Suprapubic skin (tissue), 4 donors: Measurements from ENCODE around the gene SEMA3A. TPM values are rescaled to one million over a fixed set of nuclear protein-coding genes. Genes with fewer than 3 reads are reported as not detected.

ENCODE experiments used
- DNase-seq, 2 donors: peaks; one replicate each; pipeline ENCODE4 v3.0.0-alpha.2; 2019; ENCODE audit warnings: low spot score in 2 of 2
- H3K27ac ChIP-seq: fragments of 200-600 bp; sonication (generic); one replicate; pipeline ENCODE4 v1.5.1; 2019
- H3K27me3 ChIP-seq: fragments of 200-600 bp; sonication (generic); one replicate; pipeline ENCODE4 v1.5.1; 2019
- H3K36me3 ChIP-seq: fragments of 200-600 bp; sonication (generic); one replicate; pipeline ENCODE4 v1.5.1; 2019
- H3K4me1 ChIP-seq: fragments of 200-600 bp; sonication (generic); one replicate; pipeline ENCODE4 v1.5.1; 2019
- H3K4me3 ChIP-seq: fragments of 200-600 bp; sonication (generic); one replicate; pipeline ENCODE4 v1.5.1; 2019; ENCODE audit warnings: mild to moderate bottlenecking
- H3K9me3 ChIP-seq: fragments of 200-600 bp; sonication (generic); one replicate; pipeline ENCODE4 v1.5.1; 2019
- EP300 ChIP-seq: sonication (generic); formaldehyde crosslinking; IDR thresholded peaks from one replicate; pipeline ENCODE4 v1.6.1; 2017; ENCODE audit warnings: antibody characterized with exemption
- POLR2A ChIP-seq, 2 donors: fragments of 450-650 bp; IDR thresholded peaks; one replicate each; pipeline ENCODE4 v1.6.1; 2017; ENCODE audit warnings: antibody characterized with exemption in 2 of 2, mild to moderate bottlenecking in 2 of 2, moderate library complexity in 2 of 2
- POLR2AphosphoS5 ChIP-seq, 3 donors: sonication (generic); formaldehyde crosslinking; IDR thresholded peaks; one replicate each; pipeline ENCODE4 v1.6.1; 2017; ENCODE audit warnings: antibody characterized with exemption in 3 of 3
- WGBS: methylation state at CpG from one replicate; pipeline ENCODE4 v1.1.5; 2018; 5-methylcytosine and 5-hydroxymethylcytosine counted together
- total RNA-seq, 4 donors: library from RNA; depleted of rRNA; stranded (reverse); fragments of >200 nt; gene quantifications; one replicate each; pipeline ENCODE4 v1.1.0, GENCODE V29; 2016
- TF ChIP-seq, protein P1 (sequence below), 2 donors: fragments of 200-600 bp in 1 of 2; fragments of 450-650 bp in 1 of 2; sonication (generic) in 1 of 2; IDR thresholded peaks; one replicate each; pipeline ENCODE4 v1.5.1; 2016 to 2019; ENCODE audit warnings: antibody characterized with exemption in 2 of 2, mild to moderate bottlenecking in 1 of 2, moderate library complexity in 1 of 2

SEMA3A gene
- total RNA-seq, 4 donors from 2014 or later: 1.1 to 7.3 (median 3.2) TPM

DNA sequence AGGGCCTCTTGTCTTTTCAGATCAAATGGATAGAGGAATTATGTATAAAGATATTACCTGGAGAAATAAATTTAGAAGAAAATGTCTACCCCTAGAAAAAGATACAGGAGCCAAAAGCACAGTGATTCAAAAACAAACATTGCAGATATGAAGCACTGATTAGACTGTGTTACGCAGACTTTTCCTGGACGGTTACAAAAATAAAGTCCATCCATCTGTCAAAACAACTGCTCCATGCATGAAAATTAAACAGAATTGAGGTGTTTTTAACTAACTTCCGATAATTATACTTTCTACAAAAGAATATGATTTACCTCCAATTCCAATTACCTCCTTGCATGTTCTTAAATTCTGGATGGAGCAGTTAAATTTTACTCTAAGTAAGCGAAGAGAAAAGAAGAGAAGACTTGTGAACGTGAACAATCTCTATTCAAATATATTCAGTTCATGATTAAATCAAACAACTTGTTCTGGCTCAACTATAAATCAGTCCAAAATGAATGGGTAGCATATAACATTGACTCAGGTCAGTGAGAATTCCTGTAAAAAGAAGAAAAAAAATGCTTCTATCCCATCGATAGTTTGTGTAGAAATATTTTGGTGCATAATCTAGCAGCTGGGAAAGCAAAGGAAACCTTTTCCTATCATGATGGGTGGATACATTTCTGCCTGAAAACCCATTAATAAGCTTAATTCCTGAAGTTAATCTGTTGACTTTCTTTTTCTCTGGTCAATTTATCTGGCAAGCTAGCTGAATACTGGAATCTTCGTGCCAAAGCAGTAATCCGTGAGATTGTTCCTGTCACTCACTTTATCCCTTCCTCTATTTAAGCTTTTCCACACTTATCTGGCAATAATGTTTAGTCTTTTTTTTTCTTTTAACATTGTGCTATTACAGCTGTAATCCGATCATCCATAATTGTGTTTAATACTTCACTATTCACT, 80.4 kb downstream of the SEMA3A start:
- no peak overlapping the region for H3K27ac ChIP-seq
- WGBS: 81% methylated on average over 9 of the region's 9 CpGs
- no peaks in the 10 kb centered on the region for H3K27me3 ChIP-seq
- no peaks in the 10 kb centered on the region for H3K9me3 ChIP-seq
- no peaks in the 10 kb centered on the region for H3K36me3 ChIP-seq
- peaks cover 9% of the 10 kb centered on the region for H3K4me1 ChIP-seq
- no peak overlapping the region for H3K4me3 ChIP-seq
- no peak for TF ChIP-seq POLR2AphosphoS5 (IDR thresholded peaks at IDR 0.05)
- TF ChIP-seq EP300: no peak
- TF ChIP-seq, protein P1, sequence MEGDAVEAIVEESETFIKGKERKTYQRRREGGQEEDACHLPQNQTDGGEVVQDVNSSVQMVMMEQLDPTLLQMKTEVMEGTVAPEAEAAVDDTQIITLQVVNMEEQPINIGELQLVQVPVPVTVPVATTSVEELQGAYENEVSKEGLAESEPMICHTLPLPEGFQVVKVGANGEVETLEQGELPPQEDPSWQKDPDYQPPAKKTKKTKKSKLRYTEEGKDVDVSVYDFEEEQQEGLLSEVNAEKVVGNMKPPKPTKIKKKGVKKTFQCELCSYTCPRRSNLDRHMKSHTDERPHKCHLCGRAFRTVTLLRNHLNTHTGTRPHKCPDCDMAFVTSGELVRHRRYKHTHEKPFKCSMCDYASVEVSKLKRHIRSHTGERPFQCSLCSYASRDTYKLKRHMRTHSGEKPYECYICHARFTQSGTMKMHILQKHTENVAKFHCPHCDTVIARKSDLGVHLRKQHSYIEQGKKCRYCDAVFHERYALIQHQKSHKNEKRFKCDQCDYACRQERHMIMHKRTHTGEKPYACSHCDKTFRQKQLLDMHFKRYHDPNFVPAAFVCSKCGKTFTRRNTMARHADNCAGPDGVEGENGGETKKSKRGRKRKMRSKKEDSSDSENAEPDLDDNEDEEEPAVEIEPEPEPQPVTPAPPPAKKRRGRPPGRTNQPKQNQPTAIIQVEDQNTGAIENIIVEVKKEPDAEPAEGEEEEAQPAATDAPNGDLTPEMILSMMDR (IDR thresholded peaks at IDR 0.05): no peak
- no peak for TF ChIP-seq POLR2A (IDR thresholded peaks at IDR 0.05)
- DNase-seq: no peak

DNA sequence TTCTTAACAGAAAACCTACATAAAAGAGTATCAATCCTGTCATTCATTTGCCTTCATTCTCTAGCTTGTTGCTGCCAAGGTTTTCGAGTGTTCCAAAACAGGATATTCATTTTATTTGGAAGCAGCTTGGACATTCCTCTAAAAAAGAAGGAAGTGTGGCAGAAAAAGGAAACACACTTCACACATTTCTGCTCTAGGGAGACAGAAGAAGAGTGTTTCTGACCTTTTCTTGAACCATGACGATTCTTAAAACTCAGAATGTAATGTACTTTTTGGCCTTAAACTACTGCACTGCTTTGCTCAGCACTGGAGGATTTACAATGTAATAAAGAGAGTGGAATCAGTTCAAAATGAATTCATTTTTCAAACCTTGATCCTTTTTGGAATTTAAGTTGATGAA, 81.3 kb downstream of the SEMA3A start:
- DNase-seq: no peak
- H3K27ac ChIP-seq: no peak overlapping the region

DNA sequence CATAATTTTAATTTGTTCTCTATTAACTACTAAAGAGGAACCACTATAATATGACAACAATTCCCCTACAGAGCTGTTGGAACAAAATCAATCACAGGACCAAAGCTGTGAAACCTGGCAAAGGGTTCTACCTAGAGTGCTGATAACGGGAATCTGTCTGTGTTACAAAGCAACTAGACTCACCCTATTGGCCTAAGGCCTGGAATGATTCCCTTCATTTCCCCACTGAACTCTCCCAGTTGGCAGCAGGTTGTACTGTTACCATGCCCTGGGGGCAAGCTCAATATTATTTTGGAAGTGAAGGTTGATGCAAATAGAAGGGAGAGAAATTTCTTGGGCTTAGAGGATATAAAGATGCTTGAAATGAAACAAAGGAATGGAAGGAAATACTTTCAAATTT, 81.8 kb downstream of the SEMA3A start:
- no peak overlapping the region for H3K4me3 ChIP-seq
- H3K27ac ChIP-seq: no peak overlapping the region
- TF ChIP-seq POLR2AphosphoS5 (IDR thresholded peaks at IDR 0.05) (no peak), EP300 (no peak), POLR2A (IDR thresholded peaks at IDR 0.05) (no peak)
- TF ChIP-seq, protein P1 (IDR thresholded peaks at IDR 0.05): no peak
- no peak for DNase-seq
- no peaks in the 10 kb centered on the region for H3K36me3 ChIP-seq
- H3K27me3 ChIP-seq: no peaks in the 10 kb centered on the region
- peaks cover 9% of the 10 kb centered on the region for H3K4me1 ChIP-seq
- 24% methylated on average over 1 of the region's 1 CpG for WGBS
- H3K9me3 ChIP-seq: no peaks in the 10 kb centered on the region

More for the DNA sequence above, 81.3 kb downstream of the SEMA3A start:
- H3K27me3 ChIP-seq: no peaks in the 10 kb centered on the region
- 15% methylated on average over 2 of the region's 2 CpGs for WGBS
- no peak overlapping the region for H3K4me3 ChIP-seq
- H3K9me3 ChIP-seq: no peaks in the 10 kb centered on the region
- peaks cover 9% of the 10 kb centered on the region for H3K4me1 ChIP-seq
- no peaks in the 10 kb centered on the region for H3K36me3 ChIP-seq
- TF ChIP-seq POLR2AphosphoS5 (IDR thresholded peaks at IDR 0.05): no peak

DNA sequence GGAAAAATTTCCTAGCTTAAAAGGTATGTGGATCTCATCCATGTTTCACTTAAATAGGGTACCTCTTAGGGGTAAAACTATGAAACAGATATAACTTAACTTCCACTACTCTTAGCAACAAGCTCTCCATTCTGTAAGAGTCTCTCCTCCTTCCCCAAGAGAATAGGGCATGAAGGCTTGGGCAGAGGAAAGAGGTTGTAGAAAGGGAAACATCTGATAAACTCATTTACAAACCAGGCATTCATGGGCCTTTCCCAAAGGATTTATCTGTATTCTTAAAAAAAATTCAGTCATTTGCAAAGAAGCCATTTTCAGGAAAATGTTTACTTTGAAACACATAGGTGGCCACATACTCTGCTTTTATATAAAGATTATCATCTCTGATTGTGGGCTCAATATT, 82.7 kb downstream of the SEMA3A start:
- Histone ChIP-seq H3K36me3 (no peaks in the 10 kb centered on the region), H3K27ac (no peak overlapping the region), H3K4me3 (no peak overlapping the region), H3K27me3 (no peaks in the 10 kb centered on the region), H3K9me3 (no peaks in the 10 kb centered on the region), H3K4me1 (peaks cover 9% of the 10 kb centered on the region)
- no peak for DNase-seq
- no peak for TF ChIP-seq POLR2A (IDR thresholded peaks at IDR 0.05)
- TF ChIP-seq EP300: no peak

DNA sequence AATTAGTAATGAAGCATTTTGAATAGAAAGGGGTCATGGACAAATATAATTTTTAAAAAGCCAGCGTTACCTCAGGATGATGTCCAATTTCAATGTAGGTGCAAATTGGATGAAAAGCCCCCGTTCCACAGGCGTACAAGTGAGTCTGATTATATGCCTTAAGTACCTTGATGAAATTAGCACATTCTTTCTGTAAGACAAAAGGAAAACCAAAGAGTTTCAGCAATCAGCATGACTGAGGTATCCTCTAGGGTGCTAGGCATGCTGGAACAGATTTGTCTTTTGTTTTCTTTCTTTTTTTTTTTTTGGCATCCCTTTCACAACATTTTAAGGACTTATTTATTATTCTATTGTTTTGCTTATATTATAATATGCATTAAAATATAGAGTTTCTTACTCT, 84.2 kb downstream of the SEMA3A start:
- peaks cover 9% of the 10 kb centered on the region for H3K4me1 ChIP-seq
- TF ChIP-seq POLR2A (IDR thresholded peaks at IDR 0.05) (no peak), EP300 (no peak), POLR2AphosphoS5 (IDR thresholded peaks at IDR 0.05) (no peak)
- TF ChIP-seq, protein P1 (IDR thresholded peaks at IDR 0.05): no peak
- no peaks in the 10 kb centered on the region for H3K27me3 ChIP-seq
- no peaks in the 10 kb centered on the region for H3K36me3 ChIP-seq
- no peak overlapping the region for H3K27ac ChIP-seq
- H3K9me3 ChIP-seq: no peaks in the 10 kb centered on the region
- WGBS: 78% methylated on average over 3 of the region's 3 CpGs
- no peak for DNase-seq
- H3K4me3 ChIP-seq: no peak overlapping the region

DNA sequence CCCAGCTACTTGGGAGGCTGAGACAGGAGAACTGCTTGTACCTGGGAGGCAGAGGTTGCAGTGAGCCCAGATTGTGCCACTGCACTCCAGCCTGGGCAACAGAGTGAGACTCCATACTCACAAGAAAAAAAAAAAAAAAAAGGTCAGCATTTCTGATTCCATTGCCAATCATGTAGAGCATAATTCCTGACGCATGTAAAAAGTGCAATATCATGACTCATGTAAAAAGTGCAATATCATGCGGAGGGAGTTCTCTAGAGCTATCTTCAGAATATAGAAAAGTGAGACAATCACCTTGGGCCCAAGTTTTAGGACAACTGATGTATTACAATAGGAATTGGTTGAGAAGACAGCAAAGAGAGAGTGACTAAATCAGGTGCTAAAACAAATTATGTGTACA, 85.8 kb downstream of the SEMA3A start:
- H3K36me3 ChIP-seq: no peaks in the 10 kb centered on the region
- no peak overlapping the region for H3K27ac ChIP-seq
- H3K4me3 ChIP-seq: no peak overlapping the region
- WGBS: 67% methylated on average over 2 of the region's 2 CpGs
- TF ChIP-seq POLR2A (IDR thresholded peaks at IDR 0.05): no peak
- TF ChIP-seq POLR2AphosphoS5 (IDR thresholded peaks at IDR 0.05): no peak
- TF ChIP-seq, protein P1 (IDR thresholded peaks at IDR 0.05): no peak
- no peak for TF ChIP-seq EP300
- no peaks in the 10 kb centered on the region for H3K27me3 ChIP-seq
- peaks cover 9% of the 10 kb centered on the region for H3K4me1 ChIP-seq
- DNase-seq: no peak
- H3K9me3 ChIP-seq: no peaks in the 10 kb centered on the region
